Activated B cell treated with CpG ODN at 0.5 μM for 24 hours (primary cell): ENCODE data around the gene COA7. TPM values are rescaled to one million over a fixed set of nuclear protein-coding genes. Genes with fewer than 3 reads are reported as not detected.

ENCODE experiments used
- ATAC-seq: fragments of 200-7000 bp; cut with Tn5 transposase; one replicate; pipeline ENCODE4 v1.10.0; 2021; ENCODE audit warnings: low read depth, mild to moderate bottlenecking, moderate library complexity
- CTCF ChIA-PET: fragments of 350-600 bp; sonication (Branson Sonifier 250); formaldehyde crosslinking; loops from one replicate; lab custom pipeline; 2021; ENCODE audit warnings: antibody characterized with exemption; lab: Charles Lee
- POLR2A ChIA-PET: fragments of 350-600 bp; sonication (Branson Sonifier 250); formaldehyde crosslinking; loops from one replicate; lab custom pipeline; 2021; ENCODE audit warnings: antibody characterized with exemption; lab: Charles Lee
- DNase-seq: peaks from one replicate; pipeline ENCODE4 v3.0.0; 2022
- H3K27ac Mint-ChIP-seq: one replicate; pipeline ENCODE4 v1.8.0; 2020; ENCODE audit warnings: mixed read lengths
- H3K27me3 Mint-ChIP-seq: one replicate; pipeline ENCODE4 v1.8.0; 2021; ENCODE audit warnings: mixed read lengths
- H3K36me3 Mint-ChIP-seq: one replicate; pipeline ENCODE4 v1.8.0; 2021; ENCODE audit warnings: low read depth, mixed read lengths
- H3K4me1 Mint-ChIP-seq: one replicate; pipeline ENCODE4 v1.8.0; 2021; ENCODE audit warnings: mixed read lengths
- H3K4me3 Mint-ChIP-seq: one replicate; pipeline ENCODE4 v1.8.0; 2020; ENCODE audit warnings: mild to moderate bottlenecking, mixed read lengths
- H3K9me3 Mint-ChIP-seq: one replicate; pipeline ENCODE4 v1.8.0; 2020; ENCODE audit warnings: mixed read lengths
- CTCF ChIP-seq: fragments of 200-600 bp; IDR thresholded peaks from one replicate; pipeline ENCODE4 v1.8.0; 2022; ENCODE audit warnings: antibody characterized with exemption, mild to moderate bottlenecking
- intact Hi-C: fragments of 100-400 bp; cut with micrococcal nuclease; formaldehyde crosslinking; loops from one replicate; pipeline ENCODE4 v1.15.1; 2024
- total RNA-seq: library from RNA; stranded (reverse); gene quantifications from 2 replicates; pipeline ENCODE4 v1.2.3, GENCODE V29; 2022

Gene COA7
- total RNA-seq, 1 donor from 2014 or later, result 23.6 TPM

- TF ChIP-seq CTCF, result no peak
- CTCF ChIA-PET, result interaction anchor here (4.8 kb wide), 1 partner anchor 29 kb away, joined by 23 read pairs; no protein-coding TSS in a partner anchor
- POLR2A ChIA-PET, result interaction anchor here (0.6 to 8.3 kb wide), 14 partner anchors 8 to 233 kb away, joined by 3 to 163 read pairs (median 5); partner anchors contain the start of genes ORC1, PRPF38A and TUT4
- Mint-ChIP-seq H3K4me3 (peak overlapping the region; percentile 81), H3K27me3 (no peaks in the 10 kb centered on the region), H3K9me3 (peaks cover 3% of the 10 kb centered on the region), H3K27ac (peak overlapping the region; percentile 99), H3K36me3 (peaks cover 29% of the 10 kb centered on the region), H3K4me1 (peaks cover 90% of the 10 kb centered on the region)
- intact Hi-C loops, result loop anchor here (1.0 to 10.0 kb wide), 9 partner anchors 22 to 1132 kb away; partner anchors contain the start of genes GPX7, ORC1 and PRPF38A
- peak; percentile 69 for ATAC-seq
- DNase-seq, result peak; percentile 67
Observed at GRCh38 chr1:52636721-52637695, 61.1 kb downstream of the COA7 start.

- POLR2A ChIA-PET, result interaction anchor here (0.6 to 8.3 kb wide), 11 partner anchors 8 to 130 kb away, joined by 4 to 163 read pairs (median 8); partner anchors contain the start of genes GPX7 and TUT4
- ATAC-seq, result no peak
- no peak for DNase-seq
- no peak for TF ChIP-seq CTCF
- CTCF ChIA-PET, result interaction anchor here (1.6 to 4.8 kb wide), 2 partner anchors 24 to 31 kb away, joined by 5 to 23 read pairs; no protein-coding TSS in a partner anchor
- H3K27me3 Mint-ChIP-seq, result no peaks in the 10 kb centered on the region
- intact Hi-C loops, result loop anchor here (2.0 to 10.0 kb wide), 2 partner anchors 105 to 1131 kb away; no protein-coding TSS in a partner anchor
- peaks cover 25% of the 10 kb centered on the region for H3K36me3 Mint-ChIP-seq
- H3K4me1 Mint-ChIP-seq, result peaks cover 88% of the 10 kb centered on the region
- H3K27ac Mint-ChIP-seq, result peak overlapping the region; percentile 98
- peak overlapping the region; percentile 62 for H3K4me3 Mint-ChIP-seq
- H3K9me3 Mint-ChIP-seq, result peaks cover 3% of the 10 kb centered on the region
Observed at GRCh38 chr1:52635321-52636089, 62.6 kb downstream of the COA7 start.

Other genes starting within 250 kb of the COA7 start
- gene TUT4, start 145.3 kb downstream of the COA7 start, total RNA-seq, result 143 and 158 TPM in 2 replicates
- gene GPX7, start 96.0 kb downstream of the COA7 start, total RNA-seq, result 20.9 and 22.4 TPM in 2 replicates
- gene SHISAL2A, start 65.2 kb downstream of the COA7 start, total RNA-seq, result 36.8 and 44.2 TPM in 2 replicates
- gene ZYG11B, start 28.1 kb upstream of the COA7 start, total RNA-seq, result 14.9 and 17.3 TPM in 2 replicates
- gene ZYG11A, start 144.4 kb upstream of the COA7 start, total RNA-seq, result 1.3 and 1.5 TPM in 2 replicates
- gene ECHDC2, start 223.4 kb upstream of the COA7 start, total RNA-seq, result 84.4 and 97.7 TPM in 2 replicates
- 67.2 and 72.2 TPM in 2 replicates for gene SCP2, start 228.9 kb upstream of the COA7 start, total RNA-seq